NB4 (cell line): ENCODE measurements around the gene CISD1.

Experiments used
- CTCF ChIP-seq: IDR thresholded peaks from one replicate; pipeline ENCODE4 v1.5.1; 2012; ENCODE audit warnings: low read depth, low read length
- MAX ChIP-seq: IDR thresholded peaks from 2 replicates; pipeline ENCODE4 v1.6.1; 2011; ENCODE audit warnings: low read depth, low read length
- MYC ChIP-seq: IDR thresholded peaks from 2 replicates; pipeline ENCODE4 v1.6.1; 2011; ENCODE audit warnings: low read depth, low read length
- POLR2A ChIP-seq: IDR thresholded peaks from 2 replicates; pipeline ENCODE4 v1.6.1; 2011; ENCODE audit warnings: mild to moderate bottlenecking; ENCODE audit not compliant: insufficient read length; ENCODE audit errors: extremely low read depth

- TF ChIP-seq CTCF: no peak
- no peak for TF ChIP-seq POLR2A
- TF ChIP-seq MYC: no peak
- TF ChIP-seq MAX: no peak
Observed at GRCh38 chr10:58237014-58237834, 31.7 kb upstream of the CISD1 start.
